Gastroesophageal sphincter (tissue), 3 donors: ENCODE results near the gene CYP26B1.

Source experiments
- CTCF ChIP-seq, 4 experiments: fragments of 200-600 bp in 2 of 4; fragments of 450-650 bp in 2 of 4; sonication (generic) in 1 of 4; IDR thresholded peaks; one replicate each; pipeline ENCODE4 v1.5.1; 2017 to 2019; ENCODE audit warnings: antibody characterized with exemption in 4 of 4, mild to moderate bottlenecking in 2 of 4, moderate library complexity in 2 of 4
- EP300 ChIP-seq: sonication (generic); formaldehyde crosslinking; IDR thresholded peaks from one replicate; pipeline ENCODE4 v1.6.1; 2017; ENCODE audit warnings: antibody characterized with exemption, mild to moderate bottlenecking

GRCh38 chr2:72080286-72081145 is 67.1 kb downstream of the CYP26B1 start:
- no peak for TF ChIP-seq CTCF (IDR thresholded peaks at IDR 0.05)
- TF ChIP-seq EP300 = no peak
